Stimulated activated naive CD8-positive, alpha-beta T cell treated with anti-CD3 and anti-CD28 coated beads, Interleukin-15, amount 100 ng/mL, for 72 hours (primary cell): ENCODE measurements around the gene CFAP126.
"Not testable (repeated sequence)": the region's sequence is repeated elsewhere in the genome, so short reads cannot be mapped to it uniquely, and the experiment has no call there.

Source experiments
- ATAC-seq: fragments of 150-1000 bp; cut with Tn5 transposase; 2 replicates; pipeline ENCODE4 v1.10.0; 2021; ENCODE audit warnings: mild to moderate bottlenecking, moderate library complexity
- DNase-seq, 2 donors: peaks; one replicate each; pipeline ENCODE4 v3.0.0; 2021 to 2022
- H3K27ac Mint-ChIP-seq, 2 donors: one replicate each; pipeline ENCODE4 v1.8.0; 2022; ENCODE audit warnings: mild to moderate bottlenecking in 2 of 2, mixed read lengths in 2 of 2, moderate library complexity in 2 of 2
- H3K27me3 Mint-ChIP-seq: one replicate; pipeline ENCODE4 v1.8.0; 2022; ENCODE audit warnings: mixed read lengths
- H3K4me1 Mint-ChIP-seq: one replicate; pipeline ENCODE4 v1.8.0; 2022; ENCODE audit warnings: mild to moderate bottlenecking, mixed read lengths
- H3K4me3 Mint-ChIP-seq, 2 donors: one replicate each; pipeline ENCODE4 v1.8.0; 2022; ENCODE audit warnings: mild to moderate bottlenecking in 2 of 2, mixed read lengths in 2 of 2, moderate library complexity in 1 of 2
- H3K9me3 Mint-ChIP-seq, 2 donors: one replicate each; pipeline ENCODE4 v1.8.0; 2022; ENCODE audit warnings: mixed read lengths in 2 of 2

The CFAP126 gene

GRCh38 chr1:161350671-161351070, 17.0 kb downstream of the CFAP126 start:
- H3K27me3 Mint-ChIP-seq: no peaks in the 10 kb centered on the region
- no peak for DNase-seq
- H3K4me3 Mint-ChIP-seq: no peak overlapping the region
- no peaks in the 10 kb centered on the region for H3K4me1 Mint-ChIP-seq
- no peak for ATAC-seq
- H3K9me3 Mint-ChIP-seq: no peaks in the 10 kb centered on the region
- no peak overlapping the region for H3K27ac Mint-ChIP-seq

GRCh38 chr1:161342821-161343220, 24.9 kb downstream of the CFAP126 start:
- DNase-seq (no peak), ATAC-seq (no peak)
- Mint-ChIP-seq H3K4me3 (no peak overlapping the region), H3K27ac (no peak overlapping the region), H3K4me1 (no peaks in the 10 kb centered on the region), H3K27me3 (no peaks in the 10 kb centered on the region), H3K9me3 (no peaks in the 10 kb centered on the region)

GRCh38 chr1:161342177-161342576, 25.5 kb downstream of the CFAP126 start:
- Mint-ChIP-seq H3K4me3 (no peak overlapping the region), H3K27me3 (no peaks in the 10 kb centered on the region), H3K4me1 (no peaks in the 10 kb centered on the region), H3K27ac (no peak overlapping the region), H3K9me3 (no peaks in the 10 kb centered on the region)
- no peak for DNase-seq
- no peak for ATAC-seq

- no peak for ATAC-seq
- DNase-seq: no peak
- Mint-ChIP-seq H3K4me1 (no peaks in the 10 kb centered on the region), H3K27ac (no peak overlapping the region), H3K9me3 (no peaks in the 10 kb centered on the region), H3K27me3 (no peaks in the 10 kb centered on the region), H3K4me3 (no peak overlapping the region)
These were observed 31.9 kb downstream of the CFAP126 start for GRCh38 chr1:161335796-161336195.

GRCh38 chr1:161333166-161333565, 34.5 kb downstream of the CFAP126 start:
- Mint-ChIP-seq H3K27me3 (no peaks in the 10 kb centered on the region), H3K9me3 (no peaks in the 10 kb centered on the region), H3K27ac (no peak overlapping the region), H3K4me3 (no peak overlapping the region), H3K4me1 (no peaks in the 10 kb centered on the region)
- DNase-seq (no peak), ATAC-seq (no peak)

- Mint-ChIP-seq H3K27ac (no peak overlapping the region), H3K4me1 (no peaks in the 10 kb centered on the region), H3K27me3 (no peaks in the 10 kb centered on the region), H3K9me3 (no peaks in the 10 kb centered on the region), H3K4me3 (no peak overlapping the region)
- ATAC-seq (no peak), DNase-seq (no peak)
These were observed 37.3 kb downstream of the CFAP126 start for GRCh38 chr1:161330346-161330745.

- no peak overlapping the region for H3K27ac Mint-ChIP-seq
- H3K9me3 Mint-ChIP-seq: no peaks in the 10 kb centered on the region
- H3K4me1 Mint-ChIP-seq: peaks cover 13% of the 10 kb centered on the region
- no peak overlapping the region for H3K4me3 Mint-ChIP-seq
- peak; percentile 58 for ATAC-seq
- H3K27me3 Mint-ChIP-seq: no peaks in the 10 kb centered on the region
- no peak for DNase-seq
These were observed 43.7 kb downstream of the CFAP126 start for GRCh38 chr1:161324020-161324419.

- not testable (repeated sequence) for ATAC-seq, H3K27me3 Mint-ChIP-seq, H3K9me3 Mint-ChIP-seq, DNase-seq
- peaks cover 34% of the 10 kb centered on the region for H3K4me1 Mint-ChIP-seq
- peak overlapping the region; percentile 77 to 80 for H3K27ac Mint-ChIP-seq
- H3K4me3 Mint-ChIP-seq: peak overlapping the region in 1 of 2 donors; percentile 97
These were observed 51.6 kb downstream of the CFAP126 start for GRCh38 chr1:161315841-161316674.
